HepG2 (cell line): ENCODE results near the gene SYNPR. TPM values are rescaled to one million over a fixed set of nuclear protein-coding genes. Genes with fewer than 3 reads are reported as not detected.

Experiments used
- ATAC-seq: fragments of 200-7000 bp; cut with Tn5 transposase; 3 replicates; pipeline ENCODE4 v1.9.1; 2020; ENCODE audit warnings: mild to moderate bottlenecking, moderate library complexity
- BruUV-seq: library from RNA; stranded (reverse); fragments of 400-500 nt; replicated peaks from 2 replicates; lab custom pipeline; 2021; lab: Mats Ljungman, UMichigan
- CTCF ChIA-PET: fragments of 300-600 bp; formaldehyde crosslinking; extraction: SDS; loops from one replicate; lab custom pipeline; 2021; ENCODE audit warnings: low total read pairs, inconsistent platforms, low intra/inter-chr PET ratio; lab: Yijun Ruan, JAX
- POLR2A ChIA-PET: fragments of 350-600 bp; sonication (Branson Sonifier 250); formaldehyde crosslinking; loops from one replicate; lab custom pipeline; 2020; ENCODE audit warnings: antibody characterized with exemption, inconsistent platforms; lab: Yijun Ruan, JAX
- DNase-seq: peaks from one replicate; pipeline ENCODE4 v3.0.0-alpha.2; 2015; ENCODE audit warnings: low spot score
- FAIRE-seq: peaks from 3 replicates; lab custom pipeline; 2011; peaks lifted over from hg19 to GRCh38; lab: Jason Lieb, UNC
- H2AFZ ChIP-seq: one replicate; pipeline ENCODE4 v1.6.1; 2011; ENCODE audit warnings: low read length, inconsistent platforms
- H3K27ac ChIP-seq: fragments of 300-600 bp; 3 replicates; pipeline ENCODE4 v1.8.0; 2011; ENCODE audit warnings: mixed run types, mild to moderate bottlenecking, mixed read lengths, low read length, inconsistent platforms; ENCODE audit not compliant: insufficient read depth; ENCODE audit errors: extremely low read length
- H3K27me3 ChIP-seq, 2 experiments: fragments of 200-600 bp in 1 of 2; 2 replicates in 1 of 2; 3 replicates in 1 of 2; pipeline versions ENCODE4 v1.6.0 to v1.8.0; 2011; ENCODE audit warnings: low read length in 2 of 2, mild to moderate bottlenecking in 2 of 2, moderate library complexity in 2 of 2, inconsistent platforms in 1 of 2; ENCODE audit not compliant: insufficient read depth in 2 of 2, control insufficient read depth in 1 of 2
- H3K36me3 ChIP-seq, 2 experiments: fragments of 200-600 bp in 1 of 2; replicated peaks in 1 of 2; 2 replicates in 1 of 2; 3 replicates in 1 of 2; pipeline versions ENCODE4 v1.5.1 to v1.8.0; 2011; ENCODE audit warnings: low read length in 2 of 2, inconsistent platforms in 1 of 2; ENCODE audit not compliant: insufficient read depth in 2 of 2, control insufficient read depth in 1 of 2
- H3K4me1 ChIP-seq: 2 replicates; pipeline ENCODE4 v1.5.1; 2012; ENCODE audit warnings: low read length, inconsistent platforms; ENCODE audit not compliant: insufficient read depth
- H3K4me2 ChIP-seq: 2 replicates; pipeline ENCODE4 v1.6.0; 2011; ENCODE audit warnings: low read depth, low read length, inconsistent platforms
- H3K4me3 ChIP-seq, 3 experiments: fragments of 200-600 bp in 1 of 3; sonication (generic), shearing (Covaris generic) in 1 of 3; replicated peaks in 1 of 3; 2 replicates each; pipeline ENCODE4 v1.5.1; 2011 to 2016; ENCODE audit warnings: low read length in 3 of 3, inconsistent platforms in 2 of 3, low read depth in 2 of 3, mild to moderate bottlenecking in 2 of 3, control low read depth in 1 of 3, mixed read lengths in 1 of 3; ENCODE audit not compliant: insufficient read depth in 1 of 3
- H3K79me2 ChIP-seq: one replicate; pipeline ENCODE4 v1.6.1; 2011; ENCODE audit warnings: low read length, inconsistent platforms; ENCODE audit not compliant: insufficient read depth
- H3K9ac ChIP-seq: 2 replicates; pipeline ENCODE4 v1.6.0; 2011; ENCODE audit warnings: mild to moderate bottlenecking, low read depth, low read length, inconsistent platforms; ENCODE audit not compliant: insufficient read depth
- H3K9me3 ChIP-seq: 2 replicates; pipeline ENCODE4 v1.5.1; 2012; ENCODE audit warnings: mild to moderate bottlenecking, low read length
- H4K20me1 ChIP-seq: 2 replicates; pipeline ENCODE4 v1.6.0; 2011; ENCODE audit warnings: inconsistent platforms, mild to moderate bottlenecking, low read length, moderate library complexity; ENCODE audit not compliant: insufficient read depth
- ZKSCAN8 ChIP-seq: IDR thresholded peaks from 2 replicates; pipeline ENCODE4 v1.6.1; 2016; ENCODE audit warnings: borderline replicate concordance, missing genetic modification reagents, missing compliant biosample characterization
- ZNF275 ChIP-seq: sonication (generic); formaldehyde crosslinking; IDR thresholded peaks from 2 replicates; pipeline ENCODE4 v1.8.0; 2022; ENCODE audit warnings: missing genetic modification reagents, mild to moderate bottlenecking, inconsistent platforms, borderline replicate concordance
- ZNF34 ChIP-seq: sonication (generic); formaldehyde crosslinking; IDR thresholded peaks from 2 replicates; pipeline ENCODE4 v1.4.0; 2020; ENCODE audit warnings: mild to moderate bottlenecking, missing genetic modification reagents, borderline replicate concordance
- ZNF556 ChIP-seq: sonication (generic); formaldehyde crosslinking; IDR thresholded peaks from 2 replicates; pipeline ENCODE4 v1.4.0; 2020; ENCODE audit warnings: mild to moderate bottlenecking, missing genetic modification reagents, borderline replicate concordance
- ZNF629 ChIP-seq: sonication (generic); formaldehyde crosslinking; conservative IDR thresholded peaks from 2 replicates; pipeline ENCODE4 v1.5.0; 2020; ENCODE audit warnings: missing genetic modification reagents
- ZNF747 ChIP-seq: sonication (generic); formaldehyde crosslinking; IDR thresholded peaks from 2 replicates; pipeline ENCODE4 v1.8.1; 2023; ENCODE audit warnings: missing genetic modification reagents, mild to moderate bottlenecking, borderline replicate concordance
- WGBS: methylation state at CpG from one replicate; pipeline ENCODE4 v1.1.6; 2017; ENCODE audit warnings: low lambda C conversion rate; 5-methylcytosine and 5-hydroxymethylcytosine counted together
- in situ Hi-C: cut with HindIII; loops from 2 replicates; pipeline ENCODE4 v1.10.0; 2017; ENCODE audit warnings: low pct_unique_long_range_greater_than_20kb; ENCODE audit not compliant: extremely low pct_ligation_motif_present
- intact Hi-C: fragments of 100-400 bp; cut with micrococcal nuclease; formaldehyde crosslinking; loops from one replicate; pipeline ENCODE4 v1.10.0; 2022; ENCODE audit not compliant: unreplicated experiment
- polyA plus RNA-seq, 8 experiments: library from polyadenylated mRNA; depleted of rRNA in 3 of 8; stranded (reverse) in 7 of 8; unstranded in 1 of 8; fragments of >200 nt; fragmentation: Illumina TruSeq in 4 of 8; extraction: Trizol in 4 of 8; gene quantifications; 2 replicates each; pipeline versions ENCODE4 v1.2.1 to v1.2.3, GENCODE V29; 2011 to 2016; ENCODE audit warnings: low read depth in 4 of 8, missing spikeins in 1 of 8, mixed read lengths in 1 of 8; ENCODE audit not compliant: insufficient read depth in 1 of 8
- total RNA-seq, 5 experiments: library from RNA; depleted of rRNA; stranded (reverse); fragments of >200 nt; fragmentation: Illumina TruSeq; extraction: Trizol; gene quantifications; 2 replicates each; pipeline ENCODE4 v1.2.3, GENCODE V29; 2016; ENCODE audit warnings: low read depth in 1 of 5
- TF ChIP-seq, protein P1 (sequence below): sonication (generic); formaldehyde crosslinking; IDR thresholded peaks from 2 replicates; pipeline ENCODE4 v1.5.1; 2020; ENCODE audit warnings: missing genetic modification reagents, mild to moderate bottlenecking, borderline replicate concordance
- TF ChIP-seq, protein P2 (sequence below): sonication (generic); formaldehyde crosslinking; IDR thresholded peaks from 2 replicates; pipeline ENCODE4 v1.5.1; 2020; ENCODE audit warnings: mild to moderate bottlenecking, missing genetic modification reagents, borderline replicate concordance
- TF ChIP-seq, protein P3 (sequence below): fragments of 450-650 bp; IDR thresholded peaks from 2 replicates; pipeline ENCODE4 v1.6.1; 2017

SYNPR gene
- total and polyA plus RNA-seq, 2 of the 13 experiments (the other 11 are each of a cell fraction or from before 2014, with no cell fraction given) = 0.04 TPM; not detected in 1

- TF ChIP-seq, protein P1, sequence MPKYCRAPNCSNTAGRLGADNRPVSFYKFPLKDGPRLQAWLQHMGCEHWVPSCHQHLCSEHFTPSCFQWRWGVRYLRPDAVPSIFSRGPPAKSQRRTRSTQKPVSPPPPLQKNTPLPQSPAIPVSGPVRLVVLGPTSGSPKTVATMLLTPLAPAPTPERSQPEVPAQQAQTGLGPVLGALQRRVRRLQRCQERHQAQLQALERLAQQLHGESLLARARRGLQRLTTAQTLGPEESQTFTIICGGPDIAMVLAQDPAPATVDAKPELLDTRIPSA = no peak
- TF ChIP-seq ZNF556 (CRISPR knock-in tag) (no peak), ZNF747 (no peak)
- TF ChIP-seq, protein P2, sequence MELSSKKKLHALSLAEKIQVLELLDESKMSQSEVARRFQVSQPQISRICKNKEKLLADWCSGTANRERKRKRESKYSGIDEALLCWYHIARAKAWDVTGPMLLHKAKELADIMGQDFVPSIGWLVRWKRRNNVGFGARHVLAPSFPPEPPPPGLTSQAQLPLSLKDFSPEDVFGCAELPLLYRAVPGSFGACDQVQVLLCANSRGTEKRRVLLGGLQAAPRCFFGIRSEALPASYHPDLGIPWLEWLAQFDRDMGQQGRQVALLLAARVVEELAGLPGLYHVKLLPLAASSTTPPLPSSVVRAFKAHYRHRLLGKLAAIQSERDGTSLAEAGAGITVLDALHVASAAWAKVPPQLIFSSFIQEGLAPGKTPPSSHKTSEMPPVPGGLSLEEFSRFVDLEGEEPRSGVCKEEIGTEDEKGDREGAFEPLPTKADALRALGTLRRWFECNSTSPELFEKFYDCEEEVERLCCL (CRISPR knock-in tag) = no peak
- TF ChIP-seq, all 625 proteins: peak for 0
Measured at GRCh38 chr3:63613561-63613960, 335.5 kb downstream of the SYNPR start (continued).

DNA sequence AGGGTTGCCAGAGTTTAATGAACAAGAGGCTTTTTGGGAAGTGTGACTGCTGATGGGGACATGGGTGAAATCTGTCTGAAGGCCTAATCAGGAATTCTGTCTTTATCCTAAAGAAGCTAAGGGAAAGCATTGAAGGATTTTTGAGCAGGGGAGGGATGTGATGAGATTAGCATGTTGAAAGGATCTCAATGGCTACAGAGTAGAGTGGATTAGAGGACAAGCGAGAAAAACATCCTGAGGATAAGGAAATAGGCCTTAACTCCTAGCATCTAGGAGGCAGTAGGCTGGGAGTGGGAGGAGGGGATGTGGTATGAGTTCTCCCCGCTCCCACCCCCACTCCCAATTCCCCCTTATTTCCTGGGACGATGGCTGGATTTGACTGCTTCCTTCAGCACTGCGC is 339.3 kb downstream of the SYNPR start:
- Histone ChIP-seq H3K27me3 (0 out of 5 replicates have a peak, but pooled peaks cover 0 to 2% of the 10 kb centered on the region in 2 experiments), H3K4me3 (no peak overlapping the region), H3K36me3 (no peaks in the 10 kb centered on the region), H3K4me2 (no peak overlapping the region), H2AFZ (no peak overlapping the region), H3K4me1 (no peaks in the 10 kb centered on the region), H3K79me2 (no peaks in the 10 kb centered on the region), H3K9me3 (no peaks in the 10 kb centered on the region), H4K20me1 (no peaks in the 10 kb centered on the region), H3K27ac (no peak overlapping the region), H3K9ac (no peak overlapping the region)
- POLR2A ChIA-PET = no interaction called here
- BruUV-seq = no TSS peak
- CTCF ChIA-PET = no interaction called here
- intact Hi-C loops (no loop called here), in situ Hi-C loops (no loop called here)
- 19% methylated on average over 2 of the region's 4 CpGs for WGBS
- TF ChIP-seq, protein P3, sequence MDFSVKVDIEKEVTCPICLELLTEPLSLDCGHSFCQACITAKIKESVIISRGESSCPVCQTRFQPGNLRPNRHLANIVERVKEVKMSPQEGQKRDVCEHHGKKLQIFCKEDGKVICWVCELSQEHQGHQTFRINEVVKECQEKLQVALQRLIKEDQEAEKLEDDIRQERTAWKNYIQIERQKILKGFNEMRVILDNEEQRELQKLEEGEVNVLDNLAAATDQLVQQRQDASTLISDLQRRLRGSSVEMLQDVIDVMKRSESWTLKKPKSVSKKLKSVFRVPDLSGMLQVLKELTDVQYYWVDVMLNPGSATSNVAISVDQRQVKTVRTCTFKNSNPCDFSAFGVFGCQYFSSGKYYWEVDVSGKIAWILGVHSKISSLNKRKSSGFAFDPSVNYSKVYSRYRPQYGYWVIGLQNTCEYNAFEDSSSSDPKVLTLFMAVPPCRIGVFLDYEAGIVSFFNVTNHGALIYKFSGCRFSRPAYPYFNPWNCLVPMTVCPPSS = no peak
- TF ChIP-seq ZNF34 (CRISPR knock-in tag) = no peak
- no peak for TF ChIP-seq ZNF275 (CRISPR knock-in tag)
- TF ChIP-seq ZNF629 (CRISPR knock-in tag) = no peak
- TF ChIP-seq ZKSCAN8 (CRISPR knock-in tag) = no peak
- FAIRE-seq = no peak
- ATAC-seq = no peak
- no peak for DNase-seq
